ENCODE measurements around the gene FAM219A.

Gene FAM219A

GRCh38 chr9:34413231-34413852 lies 45.0 kb downstream of the FAM219A start:
- in situ Hi-C loops (cut with HindIII; ENCODE audit: low sequenced_read_pairs) = no loop called here
- TF ChIP-seq CTCF (IDR thresholded peaks at IDR 0.05; ENCODE audit: low read depth, low read length, missing control alignments) = no peak
- peak; percentile 26 for DNase-seq (ENCODE audit: low read depth)
- no peak overlapping the region for H3K4me3 ChIP-seq (ENCODE audit: low read depth, low read length)

GRCh38 chr9:34412336-34412735 lies 46.0 kb downstream of the FAM219A start:
- in situ Hi-C loops (cut with HindIII; ENCODE audit: low sequenced_read_pairs) = no loop called here
- TF ChIP-seq CTCF (IDR thresholded peaks at IDR 0.05; ENCODE audit: low read depth, low read length, missing control alignments) = no peak
- no peak for DNase-seq (ENCODE audit: low read depth)
- no peak overlapping the region for H3K4me3 ChIP-seq (ENCODE audit: low read depth, low read length)

GRCh38 chr9:34409154-34409553 lies 49.2 kb downstream of the FAM219A start:
- no peak for TF ChIP-seq CTCF (IDR thresholded peaks at IDR 0.05; ENCODE audit: low read depth, low read length, missing control alignments)
- in situ Hi-C loops (cut with HindIII; ENCODE audit: low sequenced_read_pairs) = no loop called here
- DNase-seq (ENCODE audit: low read depth) = no peak
- no peak overlapping the region for H3K4me3 ChIP-seq (ENCODE audit: low read depth, low read length)

GRCh38 chr9:34408173-34408572 lies 50.2 kb downstream of the FAM219A start:
- DNase-seq (ENCODE audit: low read depth) = no peak
- no peak for TF ChIP-seq CTCF (IDR thresholded peaks at IDR 0.05; ENCODE audit: low read depth, low read length, missing control alignments)
- no peak overlapping the region for H3K4me3 ChIP-seq (ENCODE audit: low read depth, low read length)
- in situ Hi-C loops (cut with HindIII; ENCODE audit: low sequenced_read_pairs) = no loop called here

- H3K4me3 ChIP-seq (ENCODE audit: low read depth, low read length) = no peak overlapping the region
- no peak for DNase-seq (ENCODE audit: low read depth)
- no peak for TF ChIP-seq CTCF (IDR thresholded peaks at IDR 0.05; ENCODE audit: low read depth, low read length, missing control alignments)
- in situ Hi-C loops (cut with HindIII; ENCODE audit: low sequenced_read_pairs) = no loop called here
These were observed 52.2 kb downstream of the FAM219A start for GRCh38 chr9:34406219-34406618.

- no peak for DNase-seq (ENCODE audit: low read depth)
- no peak overlapping the region for H3K4me3 ChIP-seq (ENCODE audit: low read depth, low read length)
- TF ChIP-seq CTCF (IDR thresholded peaks at IDR 0.05; ENCODE audit: low read depth, low read length, missing control alignments) = no peak
- in situ Hi-C loops (cut with HindIII; ENCODE audit: low sequenced_read_pairs) = no loop called here
These were observed 52.7 kb downstream of the FAM219A start for GRCh38 chr9:34405719-34406118.
